Stimulated activated CD8-positive, alpha-beta memory T cell treated with anti-CD3 and anti-CD28 coated beads, Interleukin-15, amount 100 ng/mL, for 4 hours (primary cell): ENCODE results near the gene SLC16A11.

Experiments used
- DNase-seq, 2 donors: peaks; one replicate each; pipeline ENCODE4 v3.0.0-alpha.2; 2020; ENCODE audit warnings: low read depth in 2 of 2

SLC16A11 gene

GRCh38 chr17:7026471-7027115 lies 17.3 kb downstream of the SLC16A11 start:
- DNase-seq = no peak

- no peak for DNase-seq
Measured at GRCh38 chr17:7025245-7025644, 18.6 kb downstream of the SLC16A11 start.

GRCh38 chr17:7024402-7024785 lies 19.5 kb downstream of the SLC16A11 start:
- no peak for DNase-seq

GRCh38 chr17:7023576-7024401 lies 20.1 kb downstream of the SLC16A11 start:
- peak; percentile 86 to 88 for DNase-seq

GRCh38 chr17:7022781-7023571 lies 20.9 kb downstream of the SLC16A11 start, which contains the start of gene BCL6B:
Gene BCL6B, plus strand, starts transcription at chr17:7023050. Its CDS starts 622 bp downstream, at chr17:7023672.
- no peak for DNase-seq

GRCh38 chr17:7021993-7022778 lies 21.7 kb downstream of the SLC16A11 start:
- peak; percentile 34 to 63 for DNase-seq

GRCh38 chr17:7020894-7021664 lies 22.8 kb downstream of the SLC16A11 start:
- DNase-seq = no peak

GRCh38 chr17:7019839-7020519 lies 23.9 kb downstream of the SLC16A11 start:
- DNase-seq = no peak

GRCh38 chr17:7019367-7019766 lies 24.5 kb downstream of the SLC16A11 start:
- no peak for DNase-seq

GRCh38 chr17:7018331-7018964 lies 25.4 kb downstream of the SLC16A11 start:
- no peak for DNase-seq

GRCh38 chr17:7017827-7018200 lies 26.1 kb downstream of the SLC16A11 start:
- DNase-seq = no peak

GRCh38 chr17:7016886-7017826 lies 26.7 kb downstream of the SLC16A11 start:
- DNase-seq = no peak

- DNase-seq = no peak
Measured at GRCh38 chr17:7016418-7016817, 27.5 kb downstream of the SLC16A11 start.

- DNase-seq = peak; percentile 67 to 71
Measured at GRCh38 chr17:7014995-7015958, 28.6 kb downstream of the SLC16A11 start.

GRCh38 chr17:7014261-7014994 lies 29.5 kb downstream of the SLC16A11 start:
- DNase-seq = peak; percentile 95 to 97

- DNase-seq = no peak
Measured at GRCh38 chr17:7011942-7012254, 32.0 kb downstream of the SLC16A11 start.

- DNase-seq = no peak
Measured at GRCh38 chr17:7011415-7011814, 32.5 kb downstream of the SLC16A11 start.
